HepG2 (cell line): ENCODE data around the gene RNF123. TPM values are rescaled to one million over a fixed set of nuclear protein-coding genes. Genes with fewer than 3 reads are reported as not detected.

ENCODE experiments used
- ARNTL ChIP-seq: sonication (generic); formaldehyde crosslinking; IDR thresholded peaks from 2 replicates; pipeline ENCODE4 v1.4.0; 2020; ENCODE audit warnings: mild to moderate bottlenecking, missing genetic modification reagents
- BHLHE40 ChIP-seq: IDR thresholded peaks from 2 replicates; pipeline ENCODE4 v1.6.1; 2011; ENCODE audit warnings: low read length, improper control_type of control experiment
- BORCS8-MEF2B ChIP-seq: sonication (generic); formaldehyde crosslinking; IDR thresholded peaks from 2 replicates; pipeline ENCODE4 v1.8.0; 2022; ENCODE audit warnings: mild to moderate bottlenecking, missing genetic modification reagents
- CREM ChIP-seq, 2 experiments: sonication (generic) in 1 of 2; formaldehyde crosslinking in 1 of 2; IDR thresholded peaks; 2 replicates each; pipeline versions ENCODE4 v1.4.0 to v1.6.1; 2016 to 2020; ENCODE audit warnings: antibody characterized with exemption in 1 of 2, mild to moderate bottlenecking in 1 of 2, missing genetic modification reagents in 1 of 2
- EED ChIP-seq: sonication (generic); formaldehyde crosslinking; IDR thresholded peaks from 2 replicates; pipeline ENCODE4 v1.5.0; 2020; ENCODE audit warnings: mild to moderate bottlenecking, missing genetic modification reagents
- HINFP ChIP-seq: sonication (generic); formaldehyde crosslinking; IDR thresholded peaks from 2 replicates; pipeline ENCODE4 v1.4.0; 2020; ENCODE audit warnings: low read depth, mild to moderate bottlenecking, missing genetic modification reagents
- KIAA2018 ChIP-seq: sonication (generic); formaldehyde crosslinking; IDR thresholded peaks from 2 replicates; pipeline ENCODE4 v1.5.0; 2020; ENCODE audit warnings: mild to moderate bottlenecking, missing genetic modification reagents, borderline replicate concordance
- KLF16 ChIP-seq, 2 experiments: sonication (generic) in 1 of 2; formaldehyde crosslinking in 1 of 2; IDR thresholded peaks; 2 replicates each; pipeline versions ENCODE4 v1.6.1 to v1.8.0; 2016 to 2023; ENCODE audit warnings: missing genetic modification reagents in 2 of 2, missing compliant biosample characterization in 1 of 2
- MED8 ChIP-seq: sonication (generic); formaldehyde crosslinking; IDR thresholded peaks from 2 replicates; pipeline ENCODE4 v1.8.1; 2023; ENCODE audit warnings: mild to moderate bottlenecking, missing genetic modification reagents; ENCODE audit not compliant: insufficient replicate concordance
- NCOA2 ChIP-seq: sonication (generic); formaldehyde crosslinking; IDR thresholded peaks from 2 replicates; pipeline ENCODE4 v1.8.0; 2022; ENCODE audit warnings: inconsistent platforms
- SALL2 ChIP-seq: sonication (generic); formaldehyde crosslinking; IDR thresholded peaks from 2 replicates; pipeline ENCODE4 v1.8.1; 2023; ENCODE audit warnings: mild to moderate bottlenecking, missing genetic modification reagents, inconsistent platforms
- SMYD3 ChIP-seq: sonication (generic); formaldehyde crosslinking; IDR thresholded peaks from 2 replicates; pipeline ENCODE4 v1.8.1; 2023; ENCODE audit warnings: mild to moderate bottlenecking, missing genetic modification reagents
- ZFP90 ChIP-seq: sonication (generic); formaldehyde crosslinking; IDR thresholded peaks from 2 replicates; pipeline ENCODE4 v1.8.0; 2022; ENCODE audit warnings: missing genetic modification reagents, mild to moderate bottlenecking, inconsistent platforms, borderline replicate concordance
- ZNF263 ChIP-seq: sonication (generic); formaldehyde crosslinking; IDR thresholded peaks from 2 replicates; pipeline ENCODE4 v1.4.0; 2020; ENCODE audit warnings: missing genetic modification reagents
- ZNF3 ChIP-seq: IDR thresholded peaks from 2 replicates; pipeline ENCODE4 v1.7.0; 2017; ENCODE audit warnings: inconsistent platforms
- ZNF75D ChIP-seq: sonication (generic); formaldehyde crosslinking; IDR thresholded peaks from 2 replicates; pipeline ENCODE4 v1.8.1; 2023; ENCODE audit warnings: missing genetic modification reagents, mild to moderate bottlenecking, borderline replicate concordance
- ZSCAN29 ChIP-seq: sonication (generic); formaldehyde crosslinking; conservative IDR thresholded peaks from 2 replicates; pipeline ENCODE4 v1.4.0; 2020; ENCODE audit warnings: mild to moderate bottlenecking, missing genetic modification reagents
- polyA plus RNA-seq, 8 experiments: library from polyadenylated mRNA; depleted of rRNA in 3 of 8; stranded (reverse) in 7 of 8; unstranded in 1 of 8; fragments of >200 nt; fragmentation: Illumina TruSeq in 4 of 8; extraction: Trizol in 4 of 8; gene quantifications; 2 replicates each; pipeline versions ENCODE4 v1.2.1 to v1.2.3, GENCODE V29; 2011 to 2016; ENCODE audit warnings: low read depth in 4 of 8, missing spikeins in 1 of 8, mixed read lengths in 1 of 8; ENCODE audit not compliant: insufficient read depth in 1 of 8
- total RNA-seq, 5 experiments: library from RNA; depleted of rRNA; stranded (reverse); fragments of >200 nt; fragmentation: Illumina TruSeq; extraction: Trizol; gene quantifications; 2 replicates each; pipeline ENCODE4 v1.2.3, GENCODE V29; 2016; ENCODE audit warnings: low read depth in 1 of 5
- TF ChIP-seq, protein P1 (sequence below): sonication (generic); formaldehyde crosslinking; conservative IDR thresholded peaks from 2 replicates; pipeline ENCODE4 v1.4.0; 2020; ENCODE audit warnings: missing genetic modification reagents

Gene RNF123
- total and polyA plus RNA-seq, 2 of the 13 experiments (the other 11 are each of a cell fraction or from before 2014, with no cell fraction given), result 29.9 to 82.2 TPM

DNA sequence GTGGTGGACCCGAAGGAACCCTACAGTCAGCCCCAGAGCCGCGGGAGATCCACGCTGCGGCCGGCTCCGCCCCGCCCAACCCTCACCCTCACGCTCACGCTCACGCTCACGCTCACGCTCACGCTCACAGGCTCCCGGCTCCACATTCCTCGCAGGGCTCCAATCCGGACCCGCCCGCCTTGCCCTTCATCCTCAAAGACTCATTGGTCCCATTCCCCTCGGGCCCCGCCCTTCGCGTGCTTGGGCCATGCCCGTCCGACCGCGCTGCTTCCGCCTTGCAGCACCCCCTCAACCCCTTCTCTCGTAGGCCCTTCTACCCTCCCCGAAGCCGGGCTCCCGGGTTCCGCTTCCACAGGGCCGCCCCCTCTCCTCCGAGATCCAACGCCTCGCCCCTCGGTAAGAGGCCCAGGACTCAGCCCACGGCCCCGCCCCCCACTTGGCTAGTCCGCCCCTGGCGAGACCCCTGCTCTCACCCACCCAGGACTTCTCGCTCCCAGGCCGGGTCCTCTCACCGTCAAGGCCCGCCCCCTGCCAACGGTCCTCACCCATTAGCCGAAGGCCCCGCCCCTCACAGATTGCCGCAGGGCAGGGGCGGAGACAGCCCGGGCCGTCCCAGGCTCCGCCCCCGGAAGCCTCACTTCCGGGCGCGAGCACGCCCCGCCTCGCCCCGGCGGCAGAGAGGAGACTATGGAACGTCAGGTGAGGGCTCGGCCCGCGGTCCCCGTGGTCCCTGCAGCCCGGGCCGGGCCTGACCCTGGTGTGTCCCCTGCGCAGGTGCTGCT, 15.5 kb upstream of the RNF123 start, which contains the start of gene APEH (continued):
- TF ChIP-seq KIAA2018 (CRISPR knock-in tag) (no peak), KLF16 (CRISPR knock-in tag; IDR thresholded peaks at IDR 0.05) (0 out of 4 replicates have a peak, but pooled peaks of 1 of the 2 experiments have one; percentile 37), ZFP90 (CRISPR knock-in tag) (peak; percentile 94; the same call in 1 of the 2 replicates), ZNF75D (no peak), BORCS8-MEF2B (no peak), EED (no peak), ZNF3 (CRISPR knock-in tag) (no peak), ZNF263 (CRISPR knock-in tag) (no peak), BHLHE40 (peak; percentile 73), ARNTL (CRISPR knock-in tag) (0 out of 2 replicates have a peak, but pooled peaks have one; percentile 19), NCOA2 (peak; percentile 8; the same call in 1 of the 2 replicates), SMYD3 (no peak), SALL2 (CRISPR knock-in tag) (no peak), ZSCAN29 (no peak), HINFP (no peak), CREM (IDR thresholded peaks at IDR 0.05) (no peak; the same call in 1 of the 2 replicates), CREM (CRISPR knock-in tag; IDR thresholded peaks at IDR 0.05) (no peak), MED8 (CRISPR knock-in tag) (peak; percentile 56)
- TF ChIP-seq, protein P1, sequence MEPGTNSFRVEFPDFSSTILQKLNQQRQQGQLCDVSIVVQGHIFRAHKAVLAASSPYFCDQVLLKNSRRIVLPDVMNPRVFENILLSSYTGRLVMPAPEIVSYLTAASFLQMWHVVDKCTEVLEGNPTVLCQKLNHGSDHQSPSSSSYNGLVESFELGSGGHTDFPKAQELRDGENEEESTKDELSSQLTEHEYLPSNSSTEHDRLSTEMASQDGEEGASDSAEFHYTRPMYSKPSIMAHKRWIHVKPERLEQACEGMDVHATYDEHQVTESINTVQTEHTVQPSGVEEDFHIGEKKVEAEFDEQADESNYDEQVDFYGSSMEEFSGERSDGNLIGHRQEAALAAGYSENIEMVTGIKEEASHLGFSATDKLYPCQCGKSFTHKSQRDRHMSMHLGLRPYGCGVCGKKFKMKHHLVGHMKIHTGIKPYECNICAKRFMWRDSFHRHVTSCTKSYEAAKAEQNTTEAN (CRISPR knock-in tag), result peak; percentile 90
